GM18858 (cell line): ENCODE data around the gene PEA15.

Source experiments
- ATAC-seq: cut with Tn5 transposase; IDR thresholded peaks from one replicate; pipeline ENCODE4 v1.9.1; 2021; ENCODE audit not compliant: unreplicated experiment

PEA15 gene

DNA sequence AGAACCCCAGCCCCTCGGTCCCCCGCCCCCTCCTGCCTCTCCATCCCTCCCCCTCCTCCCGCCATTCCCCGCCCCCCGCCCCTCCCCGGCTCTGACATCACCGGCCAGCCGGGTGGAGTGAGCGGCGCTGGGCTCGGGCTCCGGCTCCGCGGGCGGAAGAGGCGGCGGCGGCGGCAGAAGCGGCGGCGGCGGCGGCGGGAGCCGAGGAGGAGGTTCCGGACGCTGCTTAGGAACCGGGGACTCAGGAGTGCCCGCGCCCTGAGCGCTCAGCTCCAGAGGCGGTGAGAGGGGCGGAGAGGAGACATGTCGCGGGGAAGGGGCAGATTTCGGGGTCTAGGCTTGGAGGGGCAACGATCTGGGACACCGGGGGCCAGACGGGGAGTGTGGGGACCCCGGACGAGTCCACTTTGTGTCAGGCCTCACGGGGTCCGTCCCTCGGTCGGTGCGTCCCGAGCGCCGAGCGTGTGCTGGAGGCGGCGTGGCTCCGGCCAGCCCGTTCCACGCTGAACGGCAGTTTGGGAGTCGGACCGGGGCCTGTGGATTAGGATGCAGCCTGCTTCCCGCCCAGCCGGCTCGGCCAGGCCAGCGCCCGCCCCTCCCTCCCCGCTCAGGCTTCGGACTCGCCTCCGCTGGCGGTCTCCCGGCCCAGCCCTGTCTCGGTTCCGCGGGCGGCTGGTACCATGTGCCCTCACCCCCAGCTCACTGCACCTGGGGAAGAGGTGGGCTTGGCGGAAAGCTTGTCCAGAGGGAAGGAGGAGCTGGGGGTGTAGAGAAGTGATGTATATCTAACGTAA is at the start of gene PEA15:
Gene PEA15, plus strand, starts transcription at position 143 of the 794 bp plus-strand sequence. CDS start 6,161 bp downstream, outside the sequence.
- no peak for ATAC-seq

DNA sequence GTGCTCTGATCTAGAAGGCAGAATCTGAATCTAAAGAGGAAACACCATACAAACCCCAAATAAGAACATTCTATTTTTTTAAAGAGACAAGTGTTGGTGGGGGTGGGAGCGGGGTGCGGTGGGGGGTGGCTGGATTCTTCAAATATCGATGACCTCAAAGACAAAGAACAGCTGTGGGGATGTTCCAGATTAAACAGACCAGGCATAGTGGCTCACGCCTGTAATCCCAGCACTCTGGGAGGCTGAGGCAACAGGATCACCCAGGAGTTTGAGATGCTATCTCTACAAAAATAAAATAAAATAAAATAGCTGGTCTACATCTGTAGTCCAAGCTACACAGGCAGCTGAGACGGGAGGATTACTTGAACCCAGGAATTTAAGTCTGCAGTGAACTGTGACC is 48.8 kb upstream of the PEA15 start:
- ATAC-seq = no peak

- ATAC-seq = no peak
These were observed 48.0 kb upstream of the PEA15 start for GRCh38 chr1:160157174-160157573.

GRCh38 chr1:160158031-160158430 is 47.2 kb upstream of the PEA15 start:
- ATAC-seq = no peak

- no peak for ATAC-seq
These were observed 46.6 kb upstream of the PEA15 start for GRCh38 chr1:160158534-160158933.

DNA sequence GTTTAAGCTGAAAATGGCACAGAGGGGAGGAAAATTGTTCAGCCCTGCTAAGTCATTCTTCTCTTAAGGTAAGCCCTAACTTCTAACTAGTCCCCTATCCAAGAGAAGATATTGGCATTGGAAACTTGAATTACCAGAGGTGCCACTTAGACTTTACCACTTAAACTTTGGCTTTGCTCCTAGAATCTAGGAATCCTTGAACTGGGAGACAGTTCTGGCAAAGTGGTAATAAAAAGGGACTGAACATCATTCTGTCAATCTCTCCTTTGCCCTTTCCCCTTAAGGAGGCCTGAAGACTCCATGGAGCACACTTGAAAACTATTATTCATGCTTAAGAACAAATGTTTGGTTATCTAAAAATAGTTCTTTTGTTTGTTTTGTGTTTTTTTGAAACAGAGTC is 45.3 kb upstream of the PEA15 start:
- no peak for ATAC-seq

- no peak for ATAC-seq
These were observed 43.0 kb upstream of the PEA15 start for GRCh38 chr1:160161965-160162705.

GRCh38 chr1:160162931-160163330 is 42.3 kb upstream of the PEA15 start:
- no peak for ATAC-seq

GRCh38 chr1:160163615-160164014 is 41.6 kb upstream of the PEA15 start:
- no peak for ATAC-seq

- no peak for ATAC-seq
These were observed 41.1 kb upstream of the PEA15 start for GRCh38 chr1:160164121-160164520.

GRCh38 chr1:160166166-160166868 is 38.9 kb upstream of the PEA15 start:
- ATAC-seq = no peak

GRCh38 chr1:160167056-160167455 is 38.1 kb upstream of the PEA15 start:
- ATAC-seq = no peak

GRCh38 chr1:160167580-160167979 is 37.6 kb upstream of the PEA15 start:
- ATAC-seq = no peak

GRCh38 chr1:160168016-160168415 is 37.2 kb upstream of the PEA15 start:
- no peak for ATAC-seq

DNA sequence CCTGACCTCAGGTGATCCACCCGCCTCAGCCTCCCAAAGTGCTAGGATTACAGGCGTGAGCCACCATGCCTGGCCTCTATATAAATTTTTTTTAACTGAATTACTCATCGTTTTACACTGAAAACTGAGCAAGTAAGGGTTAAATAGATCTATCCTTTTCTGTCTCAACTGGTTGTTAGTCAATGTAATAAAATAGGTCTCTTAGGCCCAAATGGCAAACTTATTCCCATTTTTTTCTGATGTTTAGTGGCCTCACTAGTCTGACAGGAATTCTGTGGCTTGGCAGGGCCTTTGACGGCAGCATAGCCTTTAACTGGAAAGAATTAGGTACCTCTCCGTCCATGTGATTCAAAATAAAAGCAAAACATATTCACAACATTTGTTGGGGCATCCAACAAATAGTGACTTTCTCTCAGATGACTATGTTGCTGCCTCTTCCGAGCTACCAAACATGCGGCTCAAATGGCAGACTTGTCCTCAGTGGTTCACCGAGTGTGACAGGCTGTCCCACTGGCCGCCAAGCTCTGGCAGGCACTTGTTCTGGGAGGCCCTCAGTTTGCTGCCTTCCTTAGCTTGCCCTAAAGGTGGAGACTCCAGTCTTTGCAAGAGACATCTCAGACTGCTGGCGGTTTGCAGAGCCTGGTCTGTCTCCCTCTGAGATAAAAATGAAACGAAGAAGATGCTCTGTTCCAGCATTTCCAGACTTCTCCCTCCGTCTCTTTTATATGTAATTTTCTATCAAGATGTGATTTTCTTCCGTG is 36.4 kb upstream of the PEA15 start:
- no peak for ATAC-seq

DNA sequence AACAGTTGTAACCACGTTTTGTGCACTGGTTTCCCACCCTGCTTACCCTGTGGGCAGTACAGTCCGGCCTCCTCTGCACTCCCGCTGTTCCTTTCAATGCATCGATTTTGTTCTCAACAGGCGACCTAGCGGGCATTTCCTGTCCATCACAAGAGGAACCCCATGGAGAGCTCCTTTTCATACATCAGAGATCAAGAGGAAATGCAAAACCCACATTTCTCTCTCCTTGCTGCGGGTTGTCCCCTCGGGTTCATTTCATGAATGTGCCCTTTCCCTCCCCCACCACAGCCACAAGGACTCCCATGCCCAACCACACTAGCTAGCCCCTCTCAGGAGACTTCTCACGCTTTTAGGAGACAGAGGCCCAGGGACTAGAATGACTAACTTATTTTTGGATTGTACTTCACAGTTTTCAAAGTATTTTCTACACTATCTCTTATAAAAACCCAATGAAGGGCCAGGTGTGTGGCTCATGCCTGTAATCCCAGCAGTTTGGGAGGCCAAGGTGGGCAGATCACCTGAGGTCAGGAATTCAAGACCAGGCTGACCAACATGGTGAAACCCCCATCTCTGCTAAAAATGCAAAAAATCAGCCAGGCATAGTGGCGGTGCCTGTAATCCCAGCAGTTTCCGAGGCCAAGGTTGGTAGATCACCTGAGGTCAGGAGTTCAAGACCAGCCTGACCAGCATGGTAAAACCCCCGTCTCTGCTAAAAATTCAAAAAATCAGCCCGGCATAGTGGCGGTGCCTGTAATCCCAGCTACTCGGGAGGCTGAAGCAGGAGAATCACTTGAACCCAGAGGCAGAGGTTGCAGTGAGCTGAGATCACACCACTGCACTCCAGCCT is 35.4 kb upstream of the PEA15 start:
- no peak for ATAC-seq

DNA sequence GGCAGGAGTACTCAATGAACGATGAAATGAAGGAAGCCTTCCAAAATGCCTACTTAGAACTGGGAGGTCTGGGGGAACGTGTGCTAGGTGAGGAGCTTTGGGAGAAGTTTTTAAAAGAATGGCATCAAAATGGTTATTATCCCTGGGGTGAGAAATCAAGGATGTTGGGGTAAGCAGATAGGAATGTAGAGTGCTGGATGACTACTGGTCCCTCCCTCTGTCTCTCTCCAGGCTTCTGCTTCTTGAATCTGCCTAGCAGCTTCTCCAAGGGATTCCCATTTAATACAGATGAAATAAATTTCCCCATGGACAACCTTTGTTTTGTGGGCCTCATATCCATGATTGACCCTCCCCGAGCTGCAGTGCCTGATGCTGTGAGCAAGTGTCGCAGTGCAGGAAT is 33.8 kb upstream of the PEA15 start:
- ATAC-seq = no peak

GRCh38 chr1:160171980-160172379 is 33.2 kb upstream of the PEA15 start:
- ATAC-seq = no peak

GRCh38 chr1:160177231-160177630 is 28.0 kb upstream of the PEA15 start:
- no peak for ATAC-seq

GRCh38 chr1:160177667-160178066 is 27.5 kb upstream of the PEA15 start:
- ATAC-seq = no peak
